ENCODE measurements around the gene EFNA5. TPM values are rescaled to one million over a fixed set of nuclear protein-coding genes. Genes with fewer than 3 reads are reported as not detected.
"Not testable (repeated sequence)": the region's sequence is repeated elsewhere in the genome, so short reads cannot be mapped to it uniquely, and the experiment has no call there.

The EFNA5 gene
- polyA plus RNA-seq, 4 donors, result 26.1 to 30.3 (median 27.6) TPM

- DNase-seq (ENCODE audit: low read depth in 4 of 4, low spot score in 3 of 4), result no peak
These were observed 311.5 kb downstream of the EFNA5 start for GRCh38 chr5:107359033-107359915.

GRCh38 chr5:107356891-107357290 lies 313.8 kb downstream of the EFNA5 start:
- no peak for DNase-seq (ENCODE audit: low read depth in 4 of 4, low spot score in 3 of 4)

- no peak for DNase-seq (ENCODE audit: low read depth in 4 of 4, low spot score in 3 of 4)
These were observed 318.2 kb downstream of the EFNA5 start for GRCh38 chr5:107352576-107352975.

- DNase-seq (ENCODE audit: low read depth in 4 of 4, low spot score in 3 of 4), result not testable (repeated sequence)
These were observed 324.2 kb downstream of the EFNA5 start for GRCh38 chr5:107346580-107346979.

- no peak for DNase-seq (ENCODE audit: low read depth in 4 of 4, low spot score in 3 of 4)
These were observed 328.4 kb downstream of the EFNA5 start for GRCh38 chr5:107342371-107342770.

GRCh38 chr5:107341376-107342084 lies 329.2 kb downstream of the EFNA5 start:
- peak in 1 of 4 donors; percentile 13 for DNase-seq (ENCODE audit: low read depth in 4 of 4, low spot score in 3 of 4)

- no peak for DNase-seq (ENCODE audit: low read depth in 4 of 4, low spot score in 3 of 4)
These were observed 330.1 kb downstream of the EFNA5 start for GRCh38 chr5:107340631-107341030.

- DNase-seq (ENCODE audit: low read depth in 4 of 4, low spot score in 3 of 4), result no peak
These were observed 332.4 kb downstream of the EFNA5 start for GRCh38 chr5:107338335-107338734.

- DNase-seq (ENCODE audit: low read depth in 4 of 4, low spot score in 3 of 4), result no peak
These were observed 333.5 kb downstream of the EFNA5 start for GRCh38 chr5:107337281-107337680.

- no peak for DNase-seq (ENCODE audit: low read depth in 4 of 4, low spot score in 3 of 4)
These were observed 338.9 kb downstream of the EFNA5 start for GRCh38 chr5:107331882-107332281.

- DNase-seq (ENCODE audit: low read depth in 4 of 4, low spot score in 3 of 4), result no peak
These were observed 339.4 kb downstream of the EFNA5 start for GRCh38 chr5:107331312-107331711.

GRCh38 chr5:107330903-107331302 lies 339.8 kb downstream of the EFNA5 start:
- DNase-seq (ENCODE audit: low read depth in 4 of 4, low spot score in 3 of 4), result no peak

GRCh38 chr5:107329850-107330249 lies 340.9 kb downstream of the EFNA5 start:
- DNase-seq (ENCODE audit: low read depth in 4 of 4, low spot score in 3 of 4), result no peak

All from right renal pelvis (tissue), 4 donors.